Stimulated activated CD8-positive, alpha-beta memory T cell treated with anti-CD3 and anti-CD28 coated beads, Interleukin-15, amount 100 ng/mL, for 4 hours (primary cell): ENCODE results near the gene GJC2.
"Not testable (repeated sequence)": the region's sequence is repeated elsewhere in the genome, so short reads cannot be mapped to it uniquely, and the experiment has no call there.

Source experiments
- DNase-seq, 2 donors: peaks; one replicate each; pipeline ENCODE4 v3.0.0-alpha.2; 2020; ENCODE audit warnings: low read depth in 2 of 2

The GJC2 gene

GRCh38 chr1:228173528-228174481 lies 24.1 kb downstream of the GJC2 start:
- DNase-seq: not testable (repeated sequence)

GRCh38 chr1:228174482-228175315 lies 25.0 kb downstream of the GJC2 start:
- DNase-seq: no peak

GRCh38 chr1:228175316-228176023 lies 25.7 kb downstream of the GJC2 start:
- DNase-seq: no peak

- DNase-seq: no peak
Observed at GRCh38 chr1:228176024-228176395, 26.3 kb downstream of the GJC2 start.

GRCh38 chr1:228176461-228177182 lies 26.9 kb downstream of the GJC2 start:
- DNase-seq: no peak

- DNase-seq: no peak
Observed at GRCh38 chr1:228177183-228177475, 27.4 kb downstream of the GJC2 start.

GRCh38 chr1:228177721-228178710 lies 28.3 kb downstream of the GJC2 start:
- no peak for DNase-seq

GRCh38 chr1:228178737-228179684 lies 29.3 kb downstream of the GJC2 start:
- no peak for DNase-seq

- DNase-seq: no peak
Observed at GRCh38 chr1:228180271-228180958, 30.7 kb downstream of the GJC2 start.

- no peak for DNase-seq
Observed at GRCh38 chr1:228180959-228181644, 31.4 kb downstream of the GJC2 start.

- DNase-seq: no peak
Observed at GRCh38 chr1:228181645-228182034, 31.9 kb downstream of the GJC2 start.

GRCh38 chr1:228182296-228183030 lies 32.7 kb downstream of the GJC2 start:
- no peak for DNase-seq

- DNase-seq: no peak
Observed at GRCh38 chr1:228184152-228184551, 34.4 kb downstream of the GJC2 start.

GRCh38 chr1:228185641-228185965 lies 35.9 kb downstream of the GJC2 start:
- no peak for DNase-seq

- DNase-seq: not testable (repeated sequence)
Observed at GRCh38 chr1:228188249-228188648, 38.5 kb downstream of the GJC2 start.

GRCh38 chr1:228190182-228190581 lies 40.5 kb downstream of the GJC2 start:
- no peak for DNase-seq

GRCh38 chr1:228190778-228191177 lies 41.0 kb downstream of the GJC2 start:
- no peak for DNase-seq
